ENCODE data around the gene CEP97.
A peak's percentile ranks its signal among the peaks of the same experiment; 100 is the strongest.

Gene CEP97

GRCh38 chr3:101724329-101725193 is at the start of gene CEP97 (continued):
- TF ChIP-seq ZBTB20 (tag by site-specific recombination; IDR thresholded peaks at IDR 0.05) (peak; percentile 75), ZBTB10 (tag by site-specific recombination; IDR thresholded peaks at IDR 0.05) (no peak), ZNF529 (tag by site-specific recombination; IDR thresholded peaks at IDR 0.05; ENCODE audit: insufficient replicate concordance) (no peak), KLF9 (tag by site-specific recombination; IDR thresholded peaks at IDR 0.05; ENCODE audit: low read depth) (no peak), ZNF549 (tag by site-specific recombination; IDR thresholded peaks at IDR 0.05) (no peak), REPIN1 (tag by site-specific recombination; IDR thresholded peaks at IDR 0.05; ENCODE audit: low read depth) (no peak), ZNF530 (tag by site-specific recombination; IDR thresholded peaks at IDR 0.05; ENCODE audit: low read depth) (no peak), ZNF510 (tag by site-specific recombination; IDR thresholded peaks at IDR 0.05; ENCODE audit: insufficient replicate concordance) (no peak), ZNF426 (tag by site-specific recombination; IDR thresholded peaks at IDR 0.05) (no peak), ZNF138 (tag by site-specific recombination; IDR thresholded peaks at IDR 0.05; ENCODE audit: borderline replicate concordance) (no peak), ZNF404 (tag by site-specific recombination; IDR thresholded peaks at IDR 0.05) (no peak), ZNF843 (tag by site-specific recombination; IDR thresholded peaks at IDR 0.05) (no peak), ZNF837 (tag by site-specific recombination; IDR thresholded peaks at IDR 0.05) (no peak), HOXC10 (CRISPR knock-in tag; IDR thresholded peaks at IDR 0.05) (no peak), KLF10 (tag by site-specific recombination; IDR thresholded peaks at IDR 0.05) (no peak), ZNF521 (tag by site-specific recombination; IDR thresholded peaks at IDR 0.05) (no peak), GLIS2 (tag by site-specific recombination; IDR thresholded peaks at IDR 0.05) (no peak), ZNF701 (tag by site-specific recombination; IDR thresholded peaks at IDR 0.05) (no peak), ZNF423 (tag by site-specific recombination; IDR thresholded peaks at IDR 0.05) (no peak), FEZF1 (tag by site-specific recombination; IDR thresholded peaks at IDR 0.05) (0 out of 2 replicates have a peak, but pooled peaks have one; percentile 48), ZNF121 (tag by site-specific recombination; IDR thresholded peaks at IDR 0.05) (no peak), ZNF776 (tag by site-specific recombination; IDR thresholded peaks at IDR 0.05; ENCODE audit: borderline replicate concordance) (no peak), ZBTB7A (tag by site-specific recombination; IDR thresholded peaks at IDR 0.05; ENCODE audit: low read depth) (no peak), MEIS1 (CRISPR knock-in tag; IDR thresholded peaks at IDR 0.05; ENCODE audit: borderline replicate concordance) (no peak), ZNF624 (tag by site-specific recombination; IDR thresholded peaks at IDR 0.05) (no peak), HOXD13 (CRISPR knock-in tag; IDR thresholded peaks at IDR 0.05; ENCODE audit: borderline replicate concordance) (no peak)
- TF ChIP-seq, protein P1, sequence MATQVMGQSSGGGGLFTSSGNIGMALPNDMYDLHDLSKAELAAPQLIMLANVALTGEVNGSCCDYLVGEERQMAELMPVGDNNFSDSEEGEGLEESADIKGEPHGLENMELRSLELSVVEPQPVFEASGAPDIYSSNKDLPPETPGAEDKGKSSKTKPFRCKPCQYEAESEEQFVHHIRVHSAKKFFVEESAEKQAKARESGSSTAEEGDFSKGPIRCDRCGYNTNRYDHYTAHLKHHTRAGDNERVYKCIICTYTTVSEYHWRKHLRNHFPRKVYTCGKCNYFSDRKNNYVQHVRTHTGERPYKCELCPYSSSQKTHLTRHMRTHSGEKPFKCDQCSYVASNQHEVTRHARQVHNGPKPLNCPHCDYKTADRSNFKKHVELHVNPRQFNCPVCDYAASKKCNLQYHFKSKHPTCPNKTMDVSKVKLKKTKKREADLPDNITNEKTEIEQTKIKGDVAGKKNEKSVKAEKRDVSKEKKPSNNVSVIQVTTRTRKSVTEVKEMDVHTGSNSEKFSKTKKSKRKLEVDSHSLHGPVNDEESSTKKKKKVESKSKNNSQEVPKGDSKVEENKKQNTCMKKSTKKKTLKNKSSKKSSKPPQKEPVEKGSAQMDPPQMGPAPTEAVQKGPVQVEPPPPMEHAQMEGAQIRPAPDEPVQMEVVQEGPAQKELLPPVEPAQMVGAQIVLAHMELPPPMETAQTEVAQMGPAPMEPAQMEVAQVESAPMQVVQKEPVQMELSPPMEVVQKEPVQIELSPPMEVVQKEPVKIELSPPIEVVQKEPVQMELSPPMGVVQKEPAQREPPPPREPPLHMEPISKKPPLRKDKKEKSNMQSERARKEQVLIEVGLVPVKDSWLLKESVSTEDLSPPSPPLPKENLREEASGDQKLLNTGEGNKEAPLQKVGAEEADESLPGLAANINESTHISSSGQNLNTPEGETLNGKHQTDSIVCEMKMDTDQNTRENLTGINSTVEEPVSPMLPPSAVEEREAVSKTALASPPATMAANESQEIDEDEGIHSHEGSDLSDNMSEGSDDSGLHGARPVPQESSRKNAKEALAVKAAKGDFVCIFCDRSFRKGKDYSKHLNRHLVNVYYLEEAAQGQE (tag by site-specific recombination; IDR thresholded peaks at IDR 0.05), result no peak
- TF ChIP-seq, protein P2, sequence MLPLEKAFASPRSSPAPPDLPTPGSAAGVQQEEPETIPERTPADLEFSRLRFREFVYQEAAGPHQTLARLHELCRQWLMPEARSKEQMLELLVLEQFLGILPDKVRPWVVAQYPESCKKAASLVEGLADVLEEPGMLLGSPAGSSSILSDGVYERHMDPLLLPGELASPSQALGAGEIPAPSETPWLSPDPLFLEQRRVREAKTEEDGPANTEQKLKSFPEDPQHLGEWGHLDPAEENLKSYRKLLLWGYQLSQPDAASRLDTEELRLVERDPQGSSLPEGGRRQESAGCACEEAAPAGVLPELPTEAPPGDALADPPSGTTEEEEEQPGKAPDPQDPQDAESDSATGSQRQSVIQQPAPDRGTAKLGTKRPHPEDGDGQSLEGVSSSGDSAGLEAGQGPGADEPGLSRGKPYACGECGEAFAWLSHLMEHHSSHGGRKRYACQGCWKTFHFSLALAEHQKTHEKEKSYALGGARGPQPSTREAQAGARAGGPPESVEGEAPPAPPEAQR (tag by site-specific recombination; IDR thresholded peaks at IDR 0.05), result no peak
- TF ChIP-seq, protein P3, sequence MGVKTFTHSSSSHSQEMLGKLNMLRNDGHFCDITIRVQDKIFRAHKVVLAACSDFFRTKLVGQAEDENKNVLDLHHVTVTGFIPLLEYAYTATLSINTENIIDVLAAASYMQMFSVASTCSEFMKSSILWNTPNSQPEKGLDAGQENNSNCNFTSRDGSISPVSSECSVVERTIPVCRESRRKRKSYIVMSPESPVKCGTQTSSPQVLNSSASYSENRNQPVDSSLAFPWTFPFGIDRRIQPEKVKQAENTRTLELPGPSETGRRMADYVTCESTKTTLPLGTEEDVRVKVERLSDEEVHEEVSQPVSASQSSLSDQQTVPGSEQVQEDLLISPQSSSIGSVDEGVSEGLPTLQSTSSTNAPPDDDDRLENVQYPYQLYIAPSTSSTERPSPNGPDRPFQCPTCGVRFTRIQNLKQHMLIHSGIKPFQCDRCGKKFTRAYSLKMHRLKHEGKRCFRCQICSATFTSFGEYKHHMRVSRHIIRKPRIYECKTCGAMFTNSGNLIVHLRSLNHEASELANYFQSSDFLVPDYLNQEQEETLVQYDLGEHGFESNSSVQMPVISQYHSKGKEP (tag by site-specific recombination; IDR thresholded peaks at IDR 0.05), result 0 out of 2 replicates have a peak, but pooled peaks have one; percentile 35
- TF ChIP-seq, protein P4, sequence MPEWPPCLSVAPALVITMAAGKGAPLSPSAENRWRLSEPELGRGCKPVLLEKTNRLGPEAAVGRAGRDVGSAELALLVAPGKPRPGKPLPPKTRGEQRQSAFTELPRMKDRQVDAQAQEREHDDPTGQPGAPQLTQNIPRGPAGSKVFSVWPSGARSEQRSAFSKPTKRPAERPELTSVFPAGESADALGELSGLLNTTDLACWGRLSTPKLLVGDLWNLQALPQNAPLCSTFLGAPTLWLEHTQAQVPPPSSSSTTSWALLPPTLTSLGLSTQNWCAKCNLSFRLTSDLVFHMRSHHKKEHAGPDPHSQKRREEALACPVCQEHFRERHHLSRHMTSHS (tag by site-specific recombination; IDR thresholded peaks at IDR 0.05), result no peak

All from HEK293 (cell line).